KOPT-K1 (cell line): ENCODE data around the gene MRPL19.
"Not testable (repeated sequence)": the region's sequence is repeated elsewhere in the genome, so short reads cannot be mapped to it uniquely, and the experiment has no call there.

Experiments used
- H3K27ac ChIP-seq: fragments of 200-600 bp; sonication (generic); 2 replicates; pipeline ENCODE4 v1.5.1; 2016; ENCODE audit warnings: antibody characterized with exemption, mild to moderate bottlenecking, low read depth, low read length; ENCODE audit not compliant: poor library complexity, severe bottlenecking
- H3K36me3 ChIP-seq: fragments of 200-600 bp; sonication (generic); 2 replicates; pipeline ENCODE4 v1.5.1; 2017; ENCODE audit warnings: antibody characterized with exemption, mild to moderate bottlenecking, low read length, moderate library complexity; ENCODE audit not compliant: insufficient read depth
- H3K9me3 ChIP-seq: fragments of 200-600 bp; sonication (generic); 2 replicates; pipeline ENCODE4 v1.5.1; 2017; ENCODE audit warnings: antibody characterized with exemption, low read length, mild to moderate bottlenecking; ENCODE audit not compliant: insufficient read depth, poor library complexity, severe bottlenecking

Gene MRPL19

GRCh38 chr2:75675908-75676307 is 29.3 kb downstream of the MRPL19 start:
- Histone ChIP-seq H3K36me3 (peaks cover 76% of the 10 kb centered on the region), H3K27ac (no peak overlapping the region), H3K9me3 (no peaks in the 10 kb centered on the region)

GRCh38 chr2:75676464-75676863 is 29.9 kb downstream of the MRPL19 start:
- H3K9me3 ChIP-seq, result no peaks in the 10 kb centered on the region
- H3K27ac ChIP-seq, result no peak overlapping the region
- H3K36me3 ChIP-seq, result peaks cover 76% of the 10 kb centered on the region

GRCh38 chr2:75679556-75679955 is 33.0 kb downstream of the MRPL19 start:
- H3K27ac ChIP-seq, result no peak overlapping the region
- no peaks in the 10 kb centered on the region for H3K9me3 ChIP-seq
- peaks cover 75% of the 10 kb centered on the region for H3K36me3 ChIP-seq

- Histone ChIP-seq H3K27ac (no peak overlapping the region), H3K36me3 (peaks cover 81% of the 10 kb centered on the region), H3K9me3 (no peaks in the 10 kb centered on the region)
Observed at GRCh38 chr2:75680402-75680801, 33.8 kb downstream of the MRPL19 start.

- H3K36me3 ChIP-seq, result peaks cover 92% of the 10 kb centered on the region
- H3K9me3 ChIP-seq, H3K27ac ChIP-seq: not testable (repeated sequence)
Observed at GRCh38 chr2:75683430-75683829, 36.8 kb downstream of the MRPL19 start.

GRCh38 chr2:75688196-75688595 is 41.6 kb downstream of the MRPL19 start:
- no peak overlapping the region for H3K27ac ChIP-seq
- peaks cover 91% of the 10 kb centered on the region for H3K36me3 ChIP-seq
- H3K9me3 ChIP-seq, result no peaks in the 10 kb centered on the region

- Histone ChIP-seq H3K27ac (no peak overlapping the region), H3K36me3 (peaks cover 85% of the 10 kb centered on the region), H3K9me3 (no peaks in the 10 kb centered on the region)
Observed at GRCh38 chr2:75698918-75699317, 52.3 kb downstream of the MRPL19 start.

GRCh38 chr2:75702593-75702992 is 56.0 kb downstream of the MRPL19 start:
- no peaks in the 10 kb centered on the region for H3K9me3 ChIP-seq
- H3K27ac ChIP-seq, result no peak overlapping the region
- H3K36me3 ChIP-seq, result peaks cover 93% of the 10 kb centered on the region

GRCh38 chr2:75703589-75704287 is 57.2 kb downstream of the MRPL19 start:
- no peak overlapping the region for H3K27ac ChIP-seq
- peaks cover 82% of the 10 kb centered on the region for H3K36me3 ChIP-seq
- H3K9me3 ChIP-seq, result no peaks in the 10 kb centered on the region

- Histone ChIP-seq H3K9me3 (no peaks in the 10 kb centered on the region), H3K36me3 (peaks cover 60% of the 10 kb centered on the region)
Observed at GRCh38 chr2:75705921-75706320, 59.3 kb downstream of the MRPL19 start.

GRCh38 chr2:75707901-75708300 is 61.3 kb downstream of the MRPL19 start:
- Histone ChIP-seq H3K36me3 (peaks cover 40% of the 10 kb centered on the region), H3K9me3 (no peaks in the 10 kb centered on the region), H3K27ac (no peak overlapping the region)

More at GRCh38 chr2:75705921-75706320, 59.3 kb downstream of the MRPL19 start:
- no peak overlapping the region for H3K27ac ChIP-seq

GRCh38 chr2:75709297-75709696 is 62.7 kb downstream of the MRPL19 start:
- H3K36me3 ChIP-seq, result peaks cover 26% of the 10 kb centered on the region
- no peaks in the 10 kb centered on the region for H3K9me3 ChIP-seq
- no peak overlapping the region for H3K27ac ChIP-seq

GRCh38 chr2:75710220-75710576 is 63.6 kb downstream of the MRPL19 start:
- Histone ChIP-seq H3K27ac (peak overlapping the region; percentile 90), H3K36me3 (peaks cover 17% of the 10 kb centered on the region), H3K9me3 (no peaks in the 10 kb centered on the region)

- Histone ChIP-seq H3K36me3 (peaks cover 14% of the 10 kb centered on the region), H3K9me3 (no peaks in the 10 kb centered on the region), H3K27ac (peak within 1 kb of the TSS; percentile 90)
Observed at GRCh38 chr2:75710577-75711253, 64.1 kb downstream of the MRPL19 start, which contains the start of gene GCFC2. Gene GCFC2 (minus strand): TSS chr2:75710915. CDS start chr2:75710855, 60 bp downstream.

- H3K9me3 ChIP-seq, H3K36me3 ChIP-seq: not testable (repeated sequence)
- H3K27ac ChIP-seq, result peak overlapping the region; percentile 90
Observed at GRCh38 chr2:75711590-75711989, 65.0 kb downstream of the MRPL19 start.

GRCh38 chr2:75716406-75716805 is 69.8 kb downstream of the MRPL19 start:
- H3K36me3 ChIP-seq, result no peaks in the 10 kb centered on the region
- no peaks in the 10 kb centered on the region for H3K9me3 ChIP-seq
- no peak overlapping the region for H3K27ac ChIP-seq
